GM21515 (cell line): ENCODE measurements around the gene FRRS1.

Source experiments
- ATAC-seq: cut with Tn5 transposase; IDR thresholded peaks from one replicate; pipeline ENCODE4 v1.9.1; 2021; ENCODE audit not compliant: unreplicated experiment

FRRS1 gene

DNA sequence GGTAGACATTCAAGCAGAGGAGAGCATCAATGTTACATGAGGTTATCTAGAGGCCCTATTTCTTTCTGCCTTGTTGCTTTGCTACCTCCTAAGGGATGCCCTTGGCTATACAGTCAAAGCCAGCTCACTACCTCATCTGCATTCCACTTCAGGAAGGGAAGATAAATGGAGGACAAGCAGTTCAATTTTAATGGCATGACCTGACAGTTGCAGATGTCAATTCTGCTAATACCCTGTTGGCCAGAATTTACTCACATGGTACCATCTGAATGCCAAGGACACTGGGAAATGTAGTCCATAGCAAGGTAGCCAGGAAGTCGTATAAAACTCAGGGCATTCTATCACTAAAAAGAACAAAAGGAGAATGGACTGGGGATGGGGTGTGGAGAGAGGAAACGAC is 89.0 kb downstream of the FRRS1 start:
- ATAC-seq: no peak

- no peak for ATAC-seq
Measured at GRCh38 chr1:99676876-99677275, 89.6 kb downstream of the FRRS1 start.

DNA sequence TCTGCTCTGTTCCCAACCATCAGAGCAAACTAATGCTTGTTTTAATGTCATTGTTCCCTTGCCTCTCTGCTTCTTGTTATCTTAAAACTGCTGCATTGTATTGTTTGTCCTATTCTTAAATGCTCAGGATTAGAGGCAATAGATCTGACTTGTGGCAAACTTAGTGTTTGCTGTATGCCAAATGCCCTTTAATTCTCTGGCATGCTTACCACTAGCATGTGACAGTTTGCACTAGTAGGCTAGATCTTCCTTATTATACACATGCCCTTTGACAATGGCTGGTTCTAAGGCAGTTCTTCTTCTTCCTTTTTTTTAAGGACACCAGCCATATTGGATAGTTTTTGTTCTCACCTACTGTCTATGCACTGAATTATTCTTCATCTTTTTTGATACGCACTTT is 90.4 kb downstream of the FRRS1 start:
- ATAC-seq: no peak

- ATAC-seq: no peak
Measured at GRCh38 chr1:99675292-99675691, 91.1 kb downstream of the FRRS1 start.

GRCh38 chr1:99674115-99675064 is 92.0 kb downstream of the FRRS1 start:
- no peak for ATAC-seq

- no peak for ATAC-seq
Measured at GRCh38 chr1:99673315-99673714, 93.1 kb downstream of the FRRS1 start.

- ATAC-seq: no peak
Measured at GRCh38 chr1:99672530-99673213, 93.8 kb downstream of the FRRS1 start.

- ATAC-seq: no peak
Measured at GRCh38 chr1:99672038-99672437, 94.4 kb downstream of the FRRS1 start.

GRCh38 chr1:99670583-99670982 is 95.9 kb downstream of the FRRS1 start:
- ATAC-seq: no peak

DNA sequence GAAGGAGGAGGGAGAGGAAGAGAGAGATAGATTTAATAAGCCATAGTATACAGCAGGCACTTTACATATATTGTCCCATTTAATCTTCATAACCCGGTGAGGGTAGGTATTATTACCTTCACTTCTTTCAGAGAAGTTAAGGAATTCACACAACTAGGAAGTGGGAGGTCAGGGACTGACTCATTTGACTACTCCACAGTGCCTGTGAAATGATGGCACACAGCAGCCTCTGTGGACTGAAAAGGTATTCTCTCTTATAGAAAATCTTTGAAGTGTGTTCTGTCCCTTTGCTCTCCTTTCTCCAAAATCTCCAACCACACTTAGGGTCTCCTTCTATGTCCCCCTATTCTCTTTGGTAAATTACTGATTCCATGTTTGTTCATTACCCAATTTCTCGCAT is 96.6 kb downstream of the FRRS1 start:
- ATAC-seq: no peak

DNA sequence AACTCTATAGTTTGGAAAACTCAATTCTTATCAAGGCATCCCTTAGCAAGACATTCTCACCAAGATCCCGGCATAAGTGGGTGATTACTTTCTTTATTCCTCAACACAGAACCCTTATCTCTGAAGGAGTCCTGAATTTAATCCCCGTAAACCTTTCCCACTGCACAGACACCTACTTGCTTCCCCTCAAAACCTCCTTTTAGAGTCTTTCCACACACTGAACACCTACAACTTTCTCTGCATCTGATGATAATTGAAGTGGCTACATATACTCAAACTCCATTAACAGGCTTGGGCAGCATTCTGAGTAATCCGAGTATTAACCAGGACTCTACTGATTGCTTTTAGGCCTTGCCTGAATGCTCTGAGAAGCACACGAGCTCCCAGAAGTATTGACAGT is 97.1 kb downstream of the FRRS1 start:
- no peak for ATAC-seq

- ATAC-seq: no peak
Measured at GRCh38 chr1:99665212-99665611, 101.2 kb downstream of the FRRS1 start.

GRCh38 chr1:99663501-99663900 is 102.9 kb downstream of the FRRS1 start:
- no peak for ATAC-seq

DNA sequence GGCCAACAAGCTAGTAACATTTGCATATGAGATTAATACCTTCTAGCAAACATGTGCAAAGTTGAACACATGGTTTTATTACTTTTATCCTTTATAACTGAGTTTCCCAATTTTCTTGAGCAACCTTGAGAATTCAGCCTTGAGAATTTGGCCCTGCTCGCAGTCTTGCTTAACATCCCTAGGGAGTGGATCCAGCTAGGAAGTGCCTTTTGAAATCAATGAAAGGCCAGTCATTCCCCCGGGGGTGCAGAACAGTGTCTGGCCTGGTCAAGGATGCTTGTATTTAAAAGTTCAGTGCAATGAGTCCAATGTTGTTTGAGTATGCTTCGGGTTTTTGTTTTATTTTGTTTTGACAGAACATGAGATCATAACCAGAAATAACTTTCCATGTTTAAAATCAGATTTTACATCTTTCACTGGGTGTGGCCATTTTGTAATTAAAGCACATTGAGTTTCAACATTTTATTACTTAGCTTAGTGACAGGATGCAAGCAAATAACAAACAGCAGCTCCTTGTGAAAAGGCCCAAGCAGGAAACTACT is 103.8 kb downstream of the FRRS1 start:
- no peak for ATAC-seq

DNA sequence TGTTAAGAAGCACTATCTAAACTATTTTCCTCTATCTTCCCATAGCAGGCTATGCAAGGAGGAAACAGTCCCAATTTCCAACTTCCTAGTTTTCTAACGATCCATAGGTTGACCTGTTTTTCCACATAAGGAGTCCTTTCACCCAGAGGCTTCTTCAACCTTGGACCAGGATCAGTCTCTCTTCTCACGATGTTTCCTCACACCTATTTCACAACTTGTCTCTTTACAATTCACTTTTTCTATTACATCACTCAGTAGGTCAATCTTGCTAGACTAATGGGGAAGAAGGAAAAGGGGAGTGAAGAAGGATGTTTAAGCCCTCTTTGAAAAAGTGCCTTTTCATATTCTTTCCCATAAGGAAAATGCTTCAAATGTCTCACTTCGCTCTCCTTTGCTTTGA is 104.7 kb downstream of the FRRS1 start:
- no peak for ATAC-seq

DNA sequence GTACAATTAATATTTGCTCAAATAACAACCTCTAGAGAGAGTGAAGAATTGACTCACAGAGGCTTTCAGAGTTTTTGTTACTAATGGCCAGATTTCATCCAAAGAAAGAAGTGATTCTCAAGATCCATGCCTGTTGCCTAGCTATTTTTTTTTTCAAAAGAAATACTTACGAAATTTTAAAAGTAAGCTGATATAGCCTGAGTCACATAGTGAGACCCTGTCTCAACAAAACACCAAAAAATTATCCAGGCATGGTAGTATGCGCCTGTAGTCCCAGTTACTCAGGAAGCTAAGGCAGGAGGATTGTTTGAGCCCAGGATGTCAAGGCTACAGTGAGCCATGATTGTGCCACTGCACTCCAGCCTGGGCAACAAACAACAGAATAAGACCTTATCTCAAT is 105.9 kb downstream of the FRRS1 start:
- no peak for ATAC-seq

DNA sequence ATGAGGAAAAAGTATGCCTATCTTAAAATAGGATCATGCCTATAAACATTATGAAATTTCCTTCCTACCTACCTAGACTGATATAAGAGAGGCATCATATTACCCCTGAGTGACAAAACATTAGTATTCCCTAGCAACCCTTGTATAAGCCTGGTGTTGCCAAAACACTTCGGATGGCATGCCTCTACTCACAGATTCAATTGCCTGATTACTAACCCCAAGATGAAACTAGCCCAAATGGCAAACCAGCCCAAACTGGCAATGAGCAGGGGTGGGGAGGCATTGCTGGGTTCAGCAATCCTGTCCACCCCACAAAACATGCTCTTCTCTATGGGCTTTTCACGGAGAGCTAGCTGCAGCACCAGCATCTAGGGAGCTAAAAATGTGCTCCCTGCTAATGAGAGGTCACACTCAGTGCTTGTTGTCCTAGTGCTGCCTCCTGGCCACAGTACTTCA is 106.7 kb downstream of the FRRS1 start:
- ATAC-seq: no peak
